K562 (cell line): ENCODE measurements around the gene S100A8. TPM values are rescaled to one million over a fixed set of nuclear protein-coding genes. Genes with fewer than 3 reads are reported as not detected.
A peak's percentile ranks its signal among the peaks of the same experiment; 100 is the strongest.

Source experiments
- ARID1B ChIP-seq: fragments of 450-650 bp; IDR thresholded peaks from 2 replicates; pipeline ENCODE4 v1.6.1; 2016; ENCODE audit warnings: antibody characterized with exemption, mild to moderate bottlenecking, inconsistent platforms
- ELF2 ChIP-seq: fragments of 250-450 bp; sonication (Bioruptor Pico); IDR thresholded peaks from 2 replicates; pipeline ENCODE4 v1.5.0; 2021; ENCODE audit warnings: mild to moderate bottlenecking
- FOS ChIP-seq: IDR thresholded peaks from 3 replicates; pipeline ENCODE4 v1.6.1; 2011; ENCODE audit not compliant: insufficient read length; ENCODE audit errors: extremely low read depth
- HDAC6 ChIP-seq: IDR thresholded peaks from 2 replicates; pipeline ENCODE4 v1.6.1; 2012; ENCODE audit warnings: low read depth, mild to moderate bottlenecking, control low read depth, inconsistent platforms, low read length, moderate library complexity
- NR2F6 ChIP-seq: fragments of 450-650 bp; formaldehyde crosslinking; IDR thresholded peaks from 2 replicates; pipeline ENCODE4 v1.4.0; 2020; ENCODE audit warnings: mild to moderate bottlenecking
- NRF1 ChIP-seq, 2 experiments: fragments of 450-650 bp; IDR thresholded peaks in 1 of 2; conservative IDR thresholded peaks in 1 of 2; 2 replicates each; pipeline ENCODE4 v1.6.1; 2014; ENCODE audit warnings: mild to moderate bottlenecking in 2 of 2
- PHB ChIP-seq: fragments of 250-450 bp; sonication (Bioruptor Pico); IDR thresholded peaks from 2 replicates; pipeline ENCODE4 v1.5.0; 2021
- POLR2AphosphoS5 ChIP-seq: IDR thresholded peaks from 2 replicates; pipeline ENCODE4 v1.6.1; 2011; ENCODE audit warnings: mild to moderate bottlenecking, low read depth, low read length, moderate library complexity; ENCODE audit not compliant: control insufficient read depth, insufficient read depth
- PURB ChIP-seq: sonication (generic); formaldehyde crosslinking; IDR thresholded peaks from 2 replicates; pipeline ENCODE4 v1.9.0; 2021; ENCODE audit warnings: low read depth, mild to moderate bottlenecking, missing genetic modification reagents
- RB1 ChIP-seq: fragments of 450-650 bp; IDR thresholded peaks from 2 replicates; pipeline ENCODE4 v1.6.1; 2017; ENCODE audit warnings: low read depth, mild to moderate bottlenecking
- SREBF1 ChIP-seq: fragments of 150-350 bp; IDR thresholded peaks from 2 replicates; pipeline ENCODE4 v1.6.1; 2014; ENCODE audit warnings: antibody characterized with exemption, low read depth, low read length, borderline replicate concordance
- TEAD1 ChIP-seq, 2 experiments: fragments of 450-650 bp in 1 of 2; sonication (generic) in 1 of 2; formaldehyde crosslinking; IDR thresholded peaks; 2 replicates each; pipeline versions ENCODE4 v1.4.0 to v1.8.0; 2020 to 2022; ENCODE audit warnings: mild to moderate bottlenecking in 2 of 2, missing genetic modification reagents in 1 of 2
- TRIM24 ChIP-seq, 2 experiments: fragments of 450-650 bp; IDR thresholded peaks; 2 replicates each; pipeline ENCODE4 v1.6.1; 2016
- ZNF445 ChIP-seq: fragments of 250-450 bp; sonication (Bioruptor Pico); IDR thresholded peaks from 2 replicates; pipeline ENCODE4 v1.4.0; 2020; ENCODE audit warnings: low read depth, mild to moderate bottlenecking, moderate library complexity
- ZSCAN29 ChIP-seq: fragments of 450-650 bp; IDR thresholded peaks from 2 replicates; pipeline ENCODE4 v1.6.1; 2017
- ZSCAN32 ChIP-seq: fragments of 450-650 bp; formaldehyde crosslinking; IDR thresholded peaks from 2 replicates; pipeline ENCODE4 v1.4.0; 2020; ENCODE audit warnings: mild to moderate bottlenecking, moderate library complexity
- polyA plus RNA-seq, 8 experiments: library from polyadenylated mRNA; depleted of rRNA in 4 of 8; stranded (reverse) in 5 of 8; unstranded in 3 of 8; fragments of >200 nt; fragmentation: Nextera tagmentation in 2 of 8; fragmentation: Illumina TruSeq in 1 of 8; extraction: Ambion mirVana in 2 of 8; extraction: Trizol in 1 of 8; gene quantifications; 2 replicates each; pipeline versions ENCODE4 v1.2.1 to v1.2.3, GENCODE V29; 2011 to 2014; ENCODE audit warnings: inconsistent platforms in 1 of 8, missing spikeins in 1 of 8
- total RNA-seq, 7 experiments: library from RNA; depleted of rRNA in 6 of 7; stranded (reverse); fragments of >200 nt in 6 of 7; fragmentation: Illumina TruSeq in 2 of 7; extraction: Trizol in 2 of 7; gene quantifications; 2 replicates each; pipeline versions ENCODE4 v1.2.1 to v1.2.3, GENCODE V29; 2011 to 2021; ENCODE audit warnings: low replicate concordance in 1 of 7
- TF ChIP-seq, protein P1 (sequence below), 2 experiments: fragments of 450-650 bp; conservative IDR thresholded peaks; 2 replicates each; pipeline ENCODE4 v1.6.1; 2017; ENCODE audit warnings: mild to moderate bottlenecking in 2 of 2, moderate library complexity in 2 of 2
- TF ChIP-seq, protein P2 (sequence below): IDR thresholded peaks from 2 replicates; pipeline ENCODE4 v1.6.1; 2011; ENCODE audit not compliant: insufficient read length; ENCODE audit errors: extremely low read depth
- TF ChIP-seq, protein P3 (sequence below): fragments of 250-450 bp; sonication (Bioruptor Pico); IDR thresholded peaks from 2 replicates; pipeline ENCODE4 v1.9.0; 2021; ENCODE audit warnings: mild to moderate bottlenecking, inconsistent platforms
- TF ChIP-seq, protein P4 (sequence below): fragments of 150-350 bp; IDR thresholded peaks from 2 replicates; pipeline ENCODE4 v1.6.1; 2014; ENCODE audit warnings: low read depth, mild to moderate bottlenecking, low read length, borderline replicate concordance

Gene S100A8
- total and polyA plus RNA-seq, 9 of the 15 experiments (the other 6 are each of a cell fraction or from before 2014, with no cell fraction given) = 0.15 to 0.60 TPM; not detected in 7

DNA sequence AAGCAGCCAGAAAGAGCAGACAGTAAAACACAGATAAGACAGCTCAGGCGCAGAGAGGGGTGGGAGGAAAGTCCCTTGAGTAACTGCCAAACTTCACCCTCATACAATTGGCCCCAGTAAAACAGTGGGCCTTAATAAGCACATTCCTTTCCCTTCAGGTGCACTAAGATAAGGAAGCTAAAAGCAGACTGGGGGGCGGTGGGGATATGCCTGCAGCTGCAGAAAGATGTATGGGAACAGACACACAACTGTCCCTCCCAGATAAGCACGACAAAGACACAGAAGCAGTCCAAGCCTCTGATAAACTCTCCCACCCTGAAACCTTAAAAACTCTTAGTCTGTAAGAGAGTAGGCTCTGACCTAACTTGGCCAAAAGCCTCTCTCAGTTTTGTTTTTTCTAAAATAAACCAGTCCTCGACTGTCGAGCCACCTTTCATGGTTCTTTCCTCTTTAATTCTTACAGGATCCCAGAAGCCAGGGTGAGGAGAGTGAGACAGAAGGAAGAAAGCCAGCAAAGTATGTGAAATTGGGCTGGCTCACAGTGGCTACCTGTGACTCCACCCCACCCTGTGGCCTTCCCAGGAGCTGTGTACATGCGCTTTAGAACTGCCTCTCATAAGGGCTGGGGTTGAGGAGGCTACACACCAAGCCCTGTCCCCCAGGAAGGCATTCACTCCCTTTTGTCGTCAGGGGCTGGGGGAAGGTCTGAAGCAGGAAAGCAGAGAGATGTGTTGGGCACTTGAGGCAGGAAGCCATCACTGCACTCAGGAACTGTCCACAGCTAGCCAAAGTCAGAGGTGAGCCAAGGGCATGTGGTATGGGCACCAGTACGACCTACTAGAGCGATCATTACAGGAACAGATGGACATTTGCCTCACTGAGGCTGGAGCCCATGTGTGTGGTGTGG is 46.8 kb downstream of the S100A8 start (continued):
- TF ChIP-seq, protein P1, sequence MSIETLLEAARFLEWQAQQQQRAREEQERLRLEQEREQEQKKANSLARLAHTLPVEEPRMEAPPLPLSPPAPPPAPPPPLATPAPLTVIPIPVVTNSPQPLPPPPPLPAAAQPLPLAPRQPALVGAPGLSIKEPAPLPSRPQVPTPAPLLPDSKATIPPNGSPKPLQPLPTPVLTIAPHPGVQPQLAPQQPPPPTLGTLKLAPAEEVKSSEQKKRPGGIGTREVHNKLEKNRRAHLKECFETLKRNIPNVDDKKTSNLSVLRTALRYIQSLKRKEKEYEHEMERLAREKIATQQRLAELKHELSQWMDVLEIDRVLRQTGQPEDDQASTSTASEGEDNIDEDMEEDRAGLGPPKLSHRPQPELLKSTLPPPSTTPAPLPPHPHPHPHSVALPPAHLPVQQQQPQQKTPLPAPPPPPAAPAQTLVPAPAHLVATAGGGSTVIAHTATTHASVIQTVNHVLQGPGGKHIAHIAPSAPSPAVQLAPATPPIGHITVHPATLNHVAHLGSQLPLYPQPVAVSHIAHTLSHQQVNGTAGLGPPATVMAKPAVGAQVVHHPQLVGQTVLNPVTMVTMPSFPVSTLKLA (conservative IDR thresholded peaks at IDR 0.05) = peak in 1 of 2 experiments; percentile 90; a peak in 3 of 4 replicates
- peak; percentile 97 for TF ChIP-seq POLR2AphosphoS5
- TF ChIP-seq, protein P2, sequence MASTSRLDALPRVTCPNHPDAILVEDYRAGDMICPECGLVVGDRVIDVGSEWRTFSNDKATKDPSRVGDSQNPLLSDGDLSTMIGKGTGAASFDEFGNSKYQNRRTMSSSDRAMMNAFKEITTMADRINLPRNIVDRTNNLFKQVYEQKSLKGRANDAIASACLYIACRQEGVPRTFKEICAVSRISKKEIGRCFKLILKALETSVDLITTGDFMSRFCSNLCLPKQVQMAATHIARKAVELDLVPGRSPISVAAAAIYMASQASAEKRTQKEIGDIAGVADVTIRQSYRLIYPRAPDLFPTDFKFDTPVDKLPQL = no peak
- no peak for TF ChIP-seq SREBF1
- TF ChIP-seq PHB = no peak
- peak; percentile 99 to 100 for TF ChIP-seq TEAD1 (CRISPR knock-in tag; IDR thresholded peaks at IDR 0.05)
- no peak for TF ChIP-seq ELF2 (CRISPR knock-in tag)
- no peak for TF ChIP-seq ZSCAN32 (CRISPR knock-in tag)
- TF ChIP-seq PURB (CRISPR knock-in tag) = no peak
- TF ChIP-seq, protein P3, sequence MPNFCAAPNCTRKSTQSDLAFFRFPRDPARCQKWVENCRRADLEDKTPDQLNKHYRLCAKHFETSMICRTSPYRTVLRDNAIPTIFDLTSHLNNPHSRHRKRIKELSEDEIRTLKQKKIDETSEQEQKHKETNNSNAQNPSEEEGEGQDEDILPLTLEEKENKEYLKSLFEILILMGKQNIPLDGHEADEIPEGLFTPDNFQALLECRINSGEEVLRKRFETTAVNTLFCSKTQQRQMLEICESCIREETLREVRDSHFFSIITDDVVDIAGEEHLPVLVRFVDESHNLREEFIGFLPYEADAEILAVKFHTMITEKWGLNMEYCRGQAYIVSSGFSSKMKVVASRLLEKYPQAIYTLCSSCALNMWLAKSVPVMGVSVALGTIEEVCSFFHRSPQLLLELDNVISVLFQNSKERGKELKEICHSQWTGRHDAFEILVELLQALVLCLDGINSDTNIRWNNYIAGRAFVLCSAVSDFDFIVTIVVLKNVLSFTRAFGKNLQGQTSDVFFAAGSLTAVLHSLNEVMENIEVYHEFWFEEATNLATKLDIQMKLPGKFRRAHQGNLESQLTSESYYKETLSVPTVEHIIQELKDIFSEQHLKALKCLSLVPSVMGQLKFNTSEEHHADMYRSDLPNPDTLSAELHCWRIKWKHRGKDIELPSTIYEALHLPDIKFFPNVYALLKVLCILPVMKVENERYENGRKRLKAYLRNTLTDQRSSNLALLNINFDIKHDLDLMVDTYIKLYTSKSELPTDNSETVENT (CRISPR knock-in tag) = no peak
- no peak for TF ChIP-seq FOS
- no peak for TF ChIP-seq HDAC6
- TF ChIP-seq ARID1B = peak; percentile 100
- peak; percentile 41 to 45; a peak in 3 of 4 replicates for TF ChIP-seq NRF1 (conservative IDR thresholded peaks at IDR 0.05 in 1 of 2, IDR thresholded peaks at IDR 0.05 in 1 of 2)
- TF ChIP-seq NR2F6 = no peak
- TF ChIP-seq, protein P4, sequence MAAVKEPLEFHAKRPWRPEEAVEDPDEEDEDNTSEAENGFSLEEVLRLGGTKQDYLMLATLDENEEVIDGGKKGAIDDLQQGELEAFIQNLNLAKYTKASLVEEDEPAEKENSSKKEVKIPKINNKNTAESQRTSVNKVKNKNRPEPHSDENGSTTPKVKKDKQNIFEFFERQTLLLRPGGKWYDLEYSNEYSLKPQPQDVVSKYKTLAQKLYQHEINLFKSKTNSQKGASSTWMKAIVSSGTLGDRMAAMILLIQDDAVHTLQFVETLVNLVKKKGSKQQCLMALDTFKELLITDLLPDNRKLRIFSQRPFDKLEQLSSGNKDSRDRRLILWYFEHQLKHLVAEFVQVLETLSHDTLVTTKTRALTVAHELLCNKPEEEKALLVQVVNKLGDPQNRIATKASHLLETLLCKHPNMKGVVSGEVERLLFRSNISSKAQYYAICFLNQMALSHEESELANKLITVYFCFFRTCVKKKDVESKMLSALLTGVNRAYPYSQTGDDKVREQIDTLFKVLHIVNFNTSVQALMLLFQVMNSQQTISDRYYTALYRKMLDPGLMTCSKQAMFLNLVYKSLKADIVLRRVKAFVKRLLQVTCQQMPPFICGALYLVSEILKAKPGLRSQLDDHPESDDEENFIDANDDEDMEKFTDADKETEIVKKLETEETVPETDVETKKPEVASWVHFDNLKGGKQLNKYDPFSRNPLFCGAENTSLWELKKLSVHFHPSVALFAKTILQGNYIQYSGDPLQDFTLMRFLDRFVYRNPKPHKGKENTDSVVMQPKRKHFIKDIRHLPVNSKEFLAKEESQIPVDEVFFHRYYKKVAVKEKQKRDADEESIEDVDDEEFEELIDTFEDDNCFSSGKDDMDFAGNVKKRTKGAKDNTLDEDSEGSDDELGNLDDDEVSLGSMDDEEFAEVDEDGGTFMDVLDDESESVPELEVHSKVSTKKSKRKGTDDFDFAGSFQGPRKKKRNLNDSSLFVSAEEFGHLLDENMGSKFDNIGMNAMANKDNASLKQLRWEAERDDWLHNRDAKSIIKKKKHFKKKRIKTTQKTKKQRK = no peak
- peak; percentile 41; the same call in 1 of the 2 replicates for TF ChIP-seq RB1
- 0 out of 2 replicates have a peak, but pooled peaks have one; percentile 46 for TF ChIP-seq ZNF445 (CRISPR knock-in tag)
- no peak for TF ChIP-seq ZSCAN29
- TF ChIP-seq TRIM24 (IDR thresholded peaks at IDR 0.05) = peak; percentile 99
